GM23338 (cell line): ENCODE results near the gene ODR4. TPM values are rescaled to one million over a fixed set of nuclear protein-coding genes. Genes with fewer than 3 reads are reported as not detected.

Experiments
- ATAC-seq: fragments of 200-7000 bp; cut with Tn5 transposase; 3 replicates; pipeline ENCODE4 v1.9.1; 2020
- DNase-seq: peaks from one replicate; pipeline ENCODE4 v3.0.0-alpha.2; 2015; ENCODE audit warnings: low spot score
- H2AFZ ChIP-seq: fragments of 200-600 bp; sonication (generic); 2 replicates; pipeline ENCODE4 v1.8.0; 2016; ENCODE audit warnings: antibody characterized with exemption, mild to moderate bottlenecking, moderate library complexity
- H3F3A ChIP-seq: fragments of 200-600 bp; sonication (generic); replicated peaks from 2 replicates; pipeline ENCODE4 v1.8.0; 2017; ENCODE audit warnings: antibody characterized with exemption, mixed run types, low read depth
- H3K27ac ChIP-seq: fragments of 200-600 bp; sonication (generic); 2 replicates; pipeline ENCODE4 v1.6.1; 2016; ENCODE audit warnings: low read depth
- H3K27me3 ChIP-seq: fragments of 200-600 bp; sonication (generic); 2 replicates; pipeline ENCODE4 v1.8.0; 2016; ENCODE audit warnings: mild to moderate bottlenecking, mixed run types, moderate library complexity; ENCODE audit not compliant: insufficient read depth
- H3K36me3 ChIP-seq: fragments of 200-600 bp; sonication (generic); 2 replicates; pipeline ENCODE4 v1.8.0; 2016; ENCODE audit warnings: mild to moderate bottlenecking; ENCODE audit not compliant: insufficient read depth
- H3K4me1 ChIP-seq: fragments of 200-600 bp; sonication (generic); 2 replicates; pipeline ENCODE4 v1.8.0; 2016; ENCODE audit warnings: mild to moderate bottlenecking, moderate library complexity; ENCODE audit not compliant: insufficient read depth
- H3K4me2 ChIP-seq: fragments of 200-600 bp; sonication (generic); 2 replicates; pipeline ENCODE4 v1.7.1; 2017; ENCODE audit warnings: mixed run types
- H3K4me3 ChIP-seq: fragments of 200-600 bp; sonication (generic); 2 replicates; pipeline ENCODE4 v1.6.1; 2016; ENCODE audit warnings: mixed run types
- H3K79me2 ChIP-seq: fragments of 200-600 bp; sonication (generic); replicated peaks from 2 replicates; pipeline ENCODE4 v1.8.0; 2017; ENCODE audit warnings: mild to moderate bottlenecking; ENCODE audit not compliant: insufficient read depth
- H3K9me2 ChIP-seq: fragments of 200-600 bp; sonication (generic); 2 replicates; pipeline ENCODE4 v1.8.0; 2017; ENCODE audit not compliant: insufficient read depth
- H4K20me1 ChIP-seq: fragments of 200-600 bp; sonication (generic); replicated peaks from 2 replicates; pipeline ENCODE4 v1.8.0; 2017; ENCODE audit warnings: mild to moderate bottlenecking; ENCODE audit not compliant: insufficient read depth
- H3K27ac Mint-ChIP-seq: 2 replicates; pipeline ENCODE4 v1.8.0; 2020; ENCODE audit warnings: inconsistent platforms, mild to moderate bottlenecking, moderate library complexity, mixed read lengths
- H3K27me3 Mint-ChIP-seq: 3 replicates; pipeline ENCODE4 v1.8.0; 2022; ENCODE audit warnings: low read depth, mild to moderate bottlenecking, moderate library complexity, mixed read lengths, inconsistent platforms; ENCODE audit not compliant: insufficient read depth, poor library complexity
- H3K36me3 Mint-ChIP-seq: 3 replicates; pipeline ENCODE4 v1.8.0; 2021; ENCODE audit warnings: low read depth, mild to moderate bottlenecking, inconsistent platforms, moderate library complexity, mixed read lengths
- H3K4me1 Mint-ChIP-seq: 3 replicates; pipeline ENCODE4 v1.8.0; 2020; ENCODE audit warnings: mild to moderate bottlenecking, inconsistent platforms, mixed read lengths
- H3K4me3 Mint-ChIP-seq: 3 replicates; pipeline ENCODE4 v1.8.0; 2021; ENCODE audit warnings: moderate library complexity, mild to moderate bottlenecking, inconsistent platforms, mixed read lengths
- H3K9me3 Mint-ChIP-seq: 3 replicates; pipeline ENCODE4 v1.8.0; 2020; ENCODE audit warnings: moderate library complexity, mild to moderate bottlenecking, inconsistent platforms, mixed read lengths
- CREB1 ChIP-seq: fragments of 250-450 bp; sonication (Bioruptor Pico); IDR thresholded peaks from 2 replicates; pipeline ENCODE4 v1.5.0; 2020; ENCODE audit warnings: low read depth, mild to moderate bottlenecking, moderate library complexity
- CTCF ChIP-seq, 2 experiments: fragments of 200-600 bp in 1 of 2; sonication (generic) in 1 of 2; conservative IDR thresholded peaks; 2 replicates each; pipeline versions ENCODE4 v1.5.1 to v1.6.1; 2016 to 2017; ENCODE audit warnings: antibody characterized with exemption in 2 of 2, low read depth in 2 of 2, mild to moderate bottlenecking in 2 of 2, moderate library complexity in 1 of 2
- ETS1 ChIP-seq: IDR thresholded peaks from 2 replicates; pipeline ENCODE4 v1.6.1; 2016; ENCODE audit warnings: antibody characterized with exemption
- EZH2 ChIP-seq: fragments of 200-600 bp; sonication (generic); IDR thresholded peaks from one replicate; pipeline ENCODE4 v1.8.0; 2017; ENCODE audit warnings: antibody characterized with exemption, mild to moderate bottlenecking, low read depth; ENCODE audit not compliant: unreplicated experiment
- EZH2phosphoT487 ChIP-seq: fragments of 200-600 bp; sonication (generic); IDR thresholded peaks from one replicate; pipeline ENCODE4 v1.8.1; 2018; ENCODE audit warnings: antibody characterized with exemption; ENCODE audit not compliant: unreplicated experiment
- JUNB ChIP-seq: IDR thresholded peaks from one replicate; pipeline ENCODE4 v1.6.1; 2016; ENCODE audit warnings: antibody characterized with exemption; ENCODE audit not compliant: unreplicated experiment
- NANOG ChIP-seq: IDR thresholded peaks from 2 replicates; pipeline ENCODE4 v1.6.1; 2016; ENCODE audit warnings: antibody characterized with exemption, borderline replicate concordance
- POLR2AphosphoS5 ChIP-seq: IDR thresholded peaks from 2 replicates; pipeline ENCODE4 v1.6.1; 2016; ENCODE audit warnings: antibody characterized with exemption, low read depth
- REST ChIP-seq: IDR thresholded peaks from one replicate; pipeline ENCODE4 v1.6.1; 2018; ENCODE audit warnings: antibody characterized with exemption; ENCODE audit not compliant: unreplicated experiment
- STAT1 ChIP-seq: IDR thresholded peaks from one replicate; pipeline ENCODE4 v1.6.1; 2016; ENCODE audit warnings: antibody characterized with exemption; ENCODE audit not compliant: unreplicated experiment
- ZNF114 ChIP-seq: fragments of 250-450 bp; sonication (Bioruptor Pico); IDR thresholded peaks from 2 replicates; pipeline ENCODE4 v1.5.0; 2020; ENCODE audit warnings: mild to moderate bottlenecking, moderate library complexity
- ZNF331 ChIP-seq: fragments of 250-450 bp; sonication (Bioruptor Pico); IDR thresholded peaks from 2 replicates; pipeline ENCODE4 v1.5.0; 2020; ENCODE audit warnings: low read depth, mild to moderate bottlenecking, moderate library complexity
- ZNF462 ChIP-seq: fragments of 250-450 bp; sonication (Bioruptor Pico); IDR thresholded peaks from 2 replicates; pipeline ENCODE4 v1.5.0; 2020; ENCODE audit warnings: mild to moderate bottlenecking, moderate library complexity
- polyA plus RNA-seq: library from polyadenylated mRNA; unstranded; fragments of >200 nt; fragmentation: Nextera tagmentation; extraction: Ambion mirVana; gene quantifications from 2 replicates; pipeline ENCODE4 v1.2.1, GENCODE V29; 2016
- total RNA-seq: library from RNA; depleted of rRNA; stranded (reverse); fragments of >200 nt; shearing (Covaris generic); gene quantifications from 2 replicates; pipeline ENCODE4 v1.2.3, GENCODE V29; 2014

ODR4 gene
- total and polyA plus RNA-seq, 2 experiments from 2014 or later, result 17.3 to 18.9 TPM

GRCh38 chr1:186326009-186326408 lies 49.6 kb upstream of the ODR4 start:
- Mint-ChIP-seq H3K36me3 (peaks cover 77% of the 10 kb centered on the region), H3K27me3 (no peaks in the 10 kb centered on the region), H3K4me3 (no peak overlapping the region), H3K4me1 (no peaks in the 10 kb centered on the region), H3K27ac (no peak overlapping the region), H3K9me3 (no peaks in the 10 kb centered on the region)
- no peaks in the 10 kb centered on the region for H3K79me2 ChIP-seq
- H3K4me3 ChIP-seq, result no peak overlapping the region
- H3K9me2 ChIP-seq, result no peaks in the 10 kb centered on the region
- H3K4me2 ChIP-seq, result no peak overlapping the region
- no peak overlapping the region for H3K27ac ChIP-seq
- no peaks in the 10 kb centered on the region for H3K27me3 ChIP-seq
- no peak for ATAC-seq
- no peaks in the 10 kb centered on the region for H3F3A ChIP-seq
- peaks cover 65% of the 10 kb centered on the region for H3K36me3 ChIP-seq
- no peak overlapping the region for H2AFZ ChIP-seq
- no peaks in the 10 kb centered on the region for H3K4me1 ChIP-seq
- DNase-seq, result no peak
- no peaks in the 10 kb centered on the region; the same call in none of the 2 replicates for H4K20me1 ChIP-seq
- TF ChIP-seq EZH2phosphoT487 (no peak), ZNF114 (CRISPR knock-in tag) (no peak), POLR2AphosphoS5 (no peak), STAT1 (no peak), CTCF (conservative IDR thresholded peaks at IDR 0.05; ENCODE audit: low read depth in 2 of 2) (no peak), NANOG (no peak), CREB1 (no peak), ZNF331 (CRISPR knock-in tag) (no peak), ZNF462 (CRISPR knock-in tag) (no peak), REST (no peak), EZH2 (no peak), ETS1 (no peak), JUNB (no peak)
